Measurements from ENCODE around the gene ARCN1. TPM values are rescaled to one million over a fixed set of nuclear protein-coding genes. Genes with fewer than 3 reads are reported as not detected.

Gene ARCN1
- total and polyA plus RNA-seq, 2 donors (not counting 3 experiments of a cell fraction or from before 2014, with no cell fraction given): 172 to 180 TPM

DNA sequence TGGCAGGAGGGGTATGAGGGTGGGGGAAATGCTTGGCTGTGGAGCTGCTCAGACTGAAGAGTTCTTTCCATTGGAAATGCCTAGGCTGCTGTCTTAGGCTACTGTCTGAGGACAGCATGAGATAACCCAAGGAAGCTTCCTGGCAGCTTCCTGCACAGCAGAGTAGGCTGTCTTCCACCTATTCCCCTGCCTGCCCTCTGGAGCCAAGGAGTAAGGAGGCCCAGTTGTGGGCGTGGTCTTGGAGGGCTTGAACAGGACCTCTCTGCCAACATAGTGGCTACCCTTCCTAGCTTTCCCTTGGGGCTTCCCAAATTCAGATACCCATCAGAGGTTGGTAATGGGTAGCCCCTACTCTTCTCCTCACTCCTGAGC, 61.1 kb downstream of the ARCN1 start:
- no peaks in the 10 kb centered on the region for H3K27me3 ChIP-seq (ENCODE audit: control insufficient read depth in 2 of 2, insufficient read depth in 2 of 2, low read length in 2 of 2)
- TF ChIP-seq POLR2AphosphoS5 (IDR thresholded peaks at IDR 0.05; ENCODE audit: insufficient read depth, low read depth, low read length) (no peak), MAX (IDR thresholded peaks at IDR 0.05; ENCODE audit: insufficient read depth, insufficient read length) (no peak), JUN (IDR thresholded peaks at IDR 0.05; ENCODE audit: borderline replicate concordance, insufficient read depth, insufficient read length, low read depth) (no peak), POLR2A (IDR thresholded peaks at IDR 0.05; ENCODE audit: low read depth, low read length) (no peak), EZH2 (IDR thresholded peaks at IDR 0.05; ENCODE audit: borderline replicate concordance, low read depth, low read length, severe bottlenecking) (no peak), FOS (IDR thresholded peaks at IDR 0.05; ENCODE audit: borderline replicate concordance, insufficient read depth, low read length) (no peak), GATA2 (IDR thresholded peaks at IDR 0.05; ENCODE audit: insufficient read depth, insufficient read length, low read depth, low read length) (no peak), MYC (IDR thresholded peaks at IDR 0.05; ENCODE audit: low read depth, low read length) (no peak)
- TF ChIP-seq, protein P1, sequence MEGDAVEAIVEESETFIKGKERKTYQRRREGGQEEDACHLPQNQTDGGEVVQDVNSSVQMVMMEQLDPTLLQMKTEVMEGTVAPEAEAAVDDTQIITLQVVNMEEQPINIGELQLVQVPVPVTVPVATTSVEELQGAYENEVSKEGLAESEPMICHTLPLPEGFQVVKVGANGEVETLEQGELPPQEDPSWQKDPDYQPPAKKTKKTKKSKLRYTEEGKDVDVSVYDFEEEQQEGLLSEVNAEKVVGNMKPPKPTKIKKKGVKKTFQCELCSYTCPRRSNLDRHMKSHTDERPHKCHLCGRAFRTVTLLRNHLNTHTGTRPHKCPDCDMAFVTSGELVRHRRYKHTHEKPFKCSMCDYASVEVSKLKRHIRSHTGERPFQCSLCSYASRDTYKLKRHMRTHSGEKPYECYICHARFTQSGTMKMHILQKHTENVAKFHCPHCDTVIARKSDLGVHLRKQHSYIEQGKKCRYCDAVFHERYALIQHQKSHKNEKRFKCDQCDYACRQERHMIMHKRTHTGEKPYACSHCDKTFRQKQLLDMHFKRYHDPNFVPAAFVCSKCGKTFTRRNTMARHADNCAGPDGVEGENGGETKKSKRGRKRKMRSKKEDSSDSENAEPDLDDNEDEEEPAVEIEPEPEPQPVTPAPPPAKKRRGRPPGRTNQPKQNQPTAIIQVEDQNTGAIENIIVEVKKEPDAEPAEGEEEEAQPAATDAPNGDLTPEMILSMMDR (IDR thresholded peaks at IDR 0.05; ENCODE audit: extremely low read depth in 1 of 2, insufficient read depth in 1 of 2, low read depth in 1 of 2, low read length in 2 of 2): no peak
- H3K9me3 ChIP-seq (replicated peaks; ENCODE audit: control insufficient read depth, insufficient read depth, low read length): no peaks in the 10 kb centered on the region
- ChIA-PET POLR2A (no interaction called here), CTCF (interaction anchor here (1.4 to 3.2 kb wide), 3 partner anchors 11 to 39 kb away, joined by 3 to 11 read pairs (median 7); partner anchors contain the start of gene PHLDB1)
- no peaks in the 10 kb centered on the region for H4K20me1 ChIP-seq (replicated peaks; ENCODE audit: control insufficient read depth, extremely low read depth, insufficient read depth, low read length)
- DNase-seq (ENCODE audit: low read depth, low spot score) (no peak), FAIRE-seq (no peak)
- peaks cover 19% of the 10 kb centered on the region for H3K79me2 ChIP-seq (ENCODE audit: control insufficient read depth, insufficient read depth, low read length)
- peaks cover 35 to 49% of the 10 kb centered on the region in 2 experiments for H3K36me3 ChIP-seq (ENCODE audit: control insufficient read depth in 2 of 2, extremely low read depth in 1 of 2, insufficient read depth in 2 of 2, low read length in 2 of 2)
- H3K9me1 ChIP-seq (replicated peaks; ENCODE audit: control insufficient read depth, extremely low read depth, insufficient read depth, low read length): no peaks in the 10 kb centered on the region
- no peak overlapping the region for H3K4me2 ChIP-seq (ENCODE audit: insufficient read depth, low read length)
- no TSS peak for BruUV-seq (replicated peaks)
- H3K9ac ChIP-seq (replicated peaks; ENCODE audit: extremely low read depth, insufficient read depth, low read length): no peak overlapping the region
- H3K4me1 ChIP-seq (ENCODE audit: control insufficient read depth, extremely low read depth, insufficient read depth, low read length): no peaks in the 10 kb centered on the region
- H3K4me3 ChIP-seq (replicated peaks in 1 of 3; ENCODE audit: insufficient read depth in 1 of 3, low read depth in 1 of 3, low read length in 3 of 3): no peak overlapping the region
- no peak overlapping the region for H2AFZ ChIP-seq (ENCODE audit: low read depth, low read length)
- intact Hi-C loops (cut with micrococcal nuclease): no loop called here
- dilution Hi-C loops (cut with MboI; ENCODE audit: extremely low pct_ligation_motif_present, low sequenced_read_pairs): no loop called here
- H3K27ac ChIP-seq (ENCODE audit: insufficient read depth, low read depth, low read length): no peak overlapping the region

Measured in endothelial cell of umbilical vein (primary cell).